Memory B cell (primary cell): ENCODE results near the gene NRBF2.
A peak's percentile ranks its signal among the peaks of the same experiment; 100 is the strongest.
"Not testable (repeated sequence)": the region's sequence is repeated elsewhere in the genome, so short reads cannot be mapped to it uniquely, and the experiment has no call there.

Experiments
- ATAC-seq: fragments of 150-1000 bp; cut with Tn5 transposase; 2 replicates; pipeline ENCODE4 v1.10.0; 2021; ENCODE audit warnings: low read depth, mild to moderate bottlenecking, moderate library complexity
- DNase-seq, 2 donors: peaks; one replicate each; pipeline ENCODE4 v3.0.0; 2022; ENCODE audit warnings: low spot score in 2 of 2
- H3K27ac Mint-ChIP-seq: one replicate; pipeline ENCODE4 v1.8.0; 2022; ENCODE audit warnings: mild to moderate bottlenecking, moderate library complexity, mixed read lengths
- H3K27me3 Mint-ChIP-seq: one replicate; pipeline ENCODE4 v1.8.0; 2022; ENCODE audit warnings: mixed read lengths
- H3K36me3 Mint-ChIP-seq: one replicate; pipeline ENCODE4 v1.8.0; 2022; ENCODE audit warnings: mild to moderate bottlenecking, mixed read lengths
- H3K4me1 Mint-ChIP-seq: one replicate; pipeline ENCODE4 v1.8.0; 2022; ENCODE audit warnings: mixed read lengths
- H3K4me3 Mint-ChIP-seq: one replicate; pipeline ENCODE4 v1.8.0; 2022; ENCODE audit warnings: mild to moderate bottlenecking, moderate library complexity, mixed read lengths
- H3K9me3 Mint-ChIP-seq: one replicate; pipeline ENCODE4 v1.8.0; 2022; ENCODE audit warnings: mixed read lengths

The NRBF2 gene

DNA sequence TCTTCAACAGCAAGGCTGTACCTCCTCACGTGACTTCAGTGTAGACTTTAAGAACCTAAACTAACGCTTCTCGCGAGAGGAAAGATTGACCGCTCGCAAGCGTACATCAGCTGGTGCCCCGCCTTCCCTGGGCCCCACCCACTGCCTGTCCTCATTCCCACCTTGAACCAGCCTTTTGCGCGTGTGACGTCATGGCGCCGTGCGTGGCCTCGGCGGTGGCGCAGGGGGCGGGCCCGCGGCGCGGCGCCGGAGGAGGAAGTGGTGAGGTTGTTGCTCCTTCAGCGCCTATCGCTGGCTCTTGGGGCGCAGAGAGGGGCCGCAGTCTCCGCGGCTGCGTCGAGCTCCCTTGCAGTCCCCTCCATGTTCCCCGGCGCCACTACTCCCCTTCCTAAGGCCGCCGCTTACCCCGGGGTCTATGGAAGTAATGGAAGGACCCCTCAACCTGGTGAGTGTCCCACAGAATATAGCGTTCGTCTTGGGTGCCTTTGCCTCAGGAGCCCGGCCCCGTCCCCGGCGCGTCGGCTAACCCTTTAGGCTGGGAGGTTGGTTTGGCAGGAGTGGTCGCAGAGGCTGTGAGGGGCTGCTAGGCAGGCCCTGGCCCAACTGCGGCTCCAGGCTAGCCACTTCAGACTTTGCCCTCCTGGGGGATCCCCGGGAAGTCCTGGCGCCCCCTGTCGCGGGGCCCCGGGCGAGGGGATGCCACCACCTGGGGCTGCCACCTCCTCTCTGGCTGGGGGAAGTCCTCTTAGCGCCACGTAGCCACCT is at the start of gene NRBF2:
NRBF2 (plus strand) TSS at position 273 of the 765 bp plus-strand sequence; CDS start at position 416, 143 bp downstream.
- Mint-ChIP-seq H3K27me3 (peaks cover 2% of the 10 kb centered on the region), H3K9me3 (peaks cover 13% of the 10 kb centered on the region), H3K27ac (peak within 1 kb of the TSS; percentile 96), H3K4me1 (peaks cover 15% of the 10 kb centered on the region), H3K36me3 (peaks cover 3% of the 10 kb centered on the region), H3K4me3 (peak within 1 kb of the TSS; percentile 94)
- ATAC-seq (peak; percentile 87), DNase-seq (peak; percentile 94 to 97)

DNA sequence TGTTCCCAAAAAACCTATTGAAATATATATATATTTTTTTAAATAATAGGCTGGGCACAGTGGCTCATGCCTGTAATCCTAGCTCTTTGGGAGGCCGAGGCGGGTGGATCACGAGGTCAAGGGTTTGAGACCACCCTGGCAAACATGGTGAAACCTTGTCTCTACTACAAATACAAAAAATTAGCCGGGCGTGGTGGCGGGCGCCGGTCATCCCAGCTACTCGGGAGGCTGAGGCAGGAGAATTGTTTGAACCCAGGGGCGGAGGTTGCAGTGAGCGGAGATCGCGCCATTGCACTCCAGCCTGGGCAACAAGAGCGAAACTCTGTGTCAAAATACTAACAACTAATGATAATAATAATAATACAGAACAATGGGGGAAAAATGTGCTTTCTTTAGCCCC is 49.7 kb upstream of the NRBF2 start:
- not testable (repeated sequence) for H3K27ac Mint-ChIP-seq, H3K36me3 Mint-ChIP-seq, H3K9me3 Mint-ChIP-seq, H3K27me3 Mint-ChIP-seq, H3K4me3 Mint-ChIP-seq, H3K4me1 Mint-ChIP-seq, DNase-seq, ATAC-seq

DNA sequence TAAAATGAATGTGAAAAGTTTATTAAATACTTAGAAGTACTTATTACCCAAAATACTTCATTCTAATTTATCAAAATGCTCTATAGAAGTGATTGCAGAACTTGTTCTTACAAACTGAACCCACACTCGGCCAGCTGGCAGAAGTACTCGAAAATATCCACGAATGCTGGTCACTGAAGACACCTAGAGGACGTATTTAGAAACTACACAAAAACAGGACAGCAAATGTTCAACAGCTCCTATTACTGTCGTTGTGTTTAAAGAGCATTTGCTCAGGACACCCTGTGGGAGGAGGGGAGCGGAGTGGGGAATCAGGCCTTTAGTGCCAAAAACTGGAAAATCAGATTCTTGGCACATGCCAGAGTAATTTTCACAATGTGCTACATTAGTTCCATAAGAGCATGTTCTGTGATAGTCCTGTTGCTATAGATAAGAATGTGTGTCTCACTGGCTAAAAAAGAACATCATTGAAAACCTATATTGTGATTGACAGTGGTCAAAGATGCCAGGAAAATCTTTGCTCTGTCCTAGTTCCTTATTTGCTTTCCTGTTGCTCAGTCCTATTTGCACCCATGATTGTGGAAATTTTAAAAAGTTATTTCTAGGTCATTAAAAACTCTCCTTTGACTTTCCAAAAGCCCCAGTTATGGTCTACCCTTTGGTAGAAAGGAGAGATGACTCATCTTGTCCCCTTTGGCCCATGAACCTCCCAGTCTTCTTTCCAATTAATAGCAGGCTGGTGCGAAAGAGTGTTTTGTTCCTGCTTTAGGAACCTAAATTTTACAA is 49.0 kb upstream of the NRBF2 start:
- Mint-ChIP-seq H3K27ac (no peak overlapping the region), H3K4me1 (no peaks in the 10 kb centered on the region), H3K27me3 (peaks cover 7% of the 10 kb centered on the region), H3K9me3 (no peaks in the 10 kb centered on the region), H3K4me3 (no peak overlapping the region), H3K36me3 (no peaks in the 10 kb centered on the region)
- peak; percentile 88 for ATAC-seq
- peak; percentile 12 to 52 for DNase-seq

DNA sequence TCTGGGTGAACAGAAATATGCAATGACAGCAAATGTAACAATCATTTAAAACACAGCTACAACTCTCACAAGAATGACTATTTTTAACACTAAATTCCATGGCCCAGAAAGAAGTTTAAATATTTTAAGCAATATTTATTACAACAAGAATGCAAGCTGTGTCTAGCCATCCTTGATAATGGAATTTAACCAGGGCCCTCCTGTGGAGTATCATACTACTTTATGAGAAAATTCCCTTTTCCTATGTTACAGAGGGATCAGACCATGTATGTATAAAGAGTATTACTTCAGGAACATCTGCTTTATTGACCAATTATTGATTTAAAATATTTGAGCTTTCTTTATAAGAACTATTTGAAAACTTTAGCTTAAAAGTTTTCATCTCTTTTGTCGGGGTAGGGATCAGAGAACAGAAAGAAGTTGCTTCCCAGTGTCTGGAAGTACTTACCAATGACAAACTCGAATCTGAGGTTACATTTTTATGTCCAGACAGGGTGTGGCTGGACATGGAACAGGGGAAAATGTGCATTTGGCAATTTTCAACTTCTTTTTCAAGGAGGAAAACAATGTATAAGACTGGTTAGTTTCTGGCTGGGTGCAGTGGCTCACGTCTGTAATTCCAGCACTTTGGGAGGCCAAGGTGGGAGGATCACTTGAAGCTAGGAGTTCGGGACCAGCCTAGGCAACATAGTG is 48.3 kb upstream of the NRBF2 start:
- Mint-ChIP-seq H3K27me3 (peaks cover 8% of the 10 kb centered on the region), H3K4me3 (no peak overlapping the region), H3K36me3 (no peaks in the 10 kb centered on the region), H3K27ac (no peak overlapping the region), H3K4me1 (no peaks in the 10 kb centered on the region), H3K9me3 (no peaks in the 10 kb centered on the region)
- ATAC-seq (no peak), DNase-seq (no peak)

DNA sequence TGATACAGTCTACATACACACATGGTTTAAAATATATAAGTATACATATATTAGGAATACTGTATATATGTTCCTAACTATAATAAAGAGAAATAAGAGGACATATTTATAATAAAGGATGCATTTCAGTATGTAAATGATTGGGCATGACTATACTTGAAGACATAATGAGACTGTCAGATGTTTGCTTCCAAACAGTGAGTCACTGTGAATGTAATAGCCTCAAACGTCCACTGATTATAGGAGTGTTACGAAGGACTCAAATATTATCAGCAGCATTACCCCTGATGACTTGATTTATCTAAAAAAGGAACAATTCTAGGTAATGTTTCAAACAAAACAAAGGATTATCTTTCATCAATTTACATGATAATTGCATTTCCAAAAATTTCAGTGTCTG is 39.9 kb upstream of the NRBF2 start:
- H3K27me3 Mint-ChIP-seq, result peaks cover 9% of the 10 kb centered on the region

DNA sequence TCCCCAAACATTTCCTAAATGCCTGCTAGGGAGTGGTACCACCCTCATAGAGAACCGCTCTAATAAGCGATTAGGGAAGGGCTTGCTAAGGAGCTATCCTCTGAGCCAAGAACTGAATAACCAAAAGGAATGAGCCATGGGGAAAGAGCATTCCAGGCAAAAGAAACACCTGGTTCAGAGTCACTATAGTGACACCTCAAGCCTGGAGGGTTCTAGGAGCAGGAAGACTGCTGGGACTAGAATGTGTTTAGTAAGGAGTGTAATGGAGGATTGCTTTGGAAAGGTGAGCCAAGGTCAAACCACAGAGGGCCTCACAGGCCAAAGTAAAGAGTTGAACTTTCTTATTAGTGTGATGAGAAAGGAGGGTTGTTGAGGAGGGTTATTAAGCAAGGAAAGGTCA is 38.7 kb upstream of the NRBF2 start:
- H3K4me1 Mint-ChIP-seq, result no peaks in the 10 kb centered on the region
- H3K27ac Mint-ChIP-seq, result no peak overlapping the region
- no peaks in the 10 kb centered on the region for H3K9me3 Mint-ChIP-seq
- no peak overlapping the region for H3K4me3 Mint-ChIP-seq
- peaks cover 6% of the 10 kb centered on the region for H3K27me3 Mint-ChIP-seq
- no peaks in the 10 kb centered on the region for H3K36me3 Mint-ChIP-seq
- no peak for DNase-seq
- ATAC-seq, result no peak

More for the DNA sequence above, 39.9 kb upstream of the NRBF2 start:
- Mint-ChIP-seq H3K9me3 (no peaks in the 10 kb centered on the region), H3K4me1 (no peaks in the 10 kb centered on the region), H3K36me3 (no peaks in the 10 kb centered on the region), H3K27ac (no peak overlapping the region), H3K4me3 (no peak overlapping the region)
- ATAC-seq (no peak), DNase-seq (no peak)

DNA sequence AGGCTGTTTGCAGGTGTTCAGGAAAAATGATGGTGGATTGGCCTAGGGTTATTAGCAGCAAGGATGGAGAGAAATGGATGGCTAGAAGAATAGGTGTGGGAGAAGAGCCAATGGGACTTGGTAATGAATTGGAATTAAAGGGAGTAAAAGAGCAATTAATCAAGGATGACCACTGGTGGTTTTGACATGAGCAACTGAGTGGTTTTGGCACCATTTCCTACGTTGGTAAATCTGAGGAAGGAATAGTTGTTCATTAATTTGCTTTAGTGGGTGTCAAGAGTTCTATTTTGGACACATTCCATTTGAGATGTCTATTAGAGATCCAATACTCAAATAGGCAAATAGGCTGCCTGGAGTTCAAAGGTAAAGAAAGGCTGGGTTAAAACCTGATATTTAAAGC is 38.2 kb upstream of the NRBF2 start:
- Mint-ChIP-seq H3K9me3 (no peaks in the 10 kb centered on the region), H3K27me3 (peaks cover 5% of the 10 kb centered on the region), H3K4me3 (no peak overlapping the region), H3K4me1 (no peaks in the 10 kb centered on the region), H3K36me3 (no peaks in the 10 kb centered on the region), H3K27ac (no peak overlapping the region)
- DNase-seq (no peak), ATAC-seq (no peak)

DNA sequence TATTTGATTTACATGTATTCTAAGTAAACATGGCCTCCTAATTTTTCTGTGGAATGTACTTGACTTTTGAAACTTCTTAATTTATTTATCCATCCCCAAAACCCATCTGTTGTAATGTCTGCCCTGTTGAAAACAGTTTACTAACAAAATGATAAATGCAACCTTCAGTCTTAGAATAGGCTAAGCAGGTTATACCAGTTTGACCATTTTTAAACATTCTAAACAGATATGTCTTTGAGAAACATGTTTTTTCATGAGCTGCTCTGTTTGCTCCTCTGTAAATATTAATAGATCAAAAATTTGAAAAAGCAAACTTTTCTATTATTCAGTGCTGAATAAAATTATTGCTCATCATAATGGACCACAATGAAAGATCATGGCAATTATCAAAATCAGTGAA is 33.4 kb upstream of the NRBF2 start:
- DNase-seq (no peak), ATAC-seq (no peak)
- peaks cover 11% of the 10 kb centered on the region for H3K27me3 Mint-ChIP-seq
- no peak overlapping the region for H3K27ac Mint-ChIP-seq
- no peak overlapping the region for H3K4me3 Mint-ChIP-seq
- H3K4me1 Mint-ChIP-seq, result peaks cover 3% of the 10 kb centered on the region
- no peaks in the 10 kb centered on the region for H3K9me3 Mint-ChIP-seq
- H3K36me3 Mint-ChIP-seq, result peaks cover 2% of the 10 kb centered on the region

DNA sequence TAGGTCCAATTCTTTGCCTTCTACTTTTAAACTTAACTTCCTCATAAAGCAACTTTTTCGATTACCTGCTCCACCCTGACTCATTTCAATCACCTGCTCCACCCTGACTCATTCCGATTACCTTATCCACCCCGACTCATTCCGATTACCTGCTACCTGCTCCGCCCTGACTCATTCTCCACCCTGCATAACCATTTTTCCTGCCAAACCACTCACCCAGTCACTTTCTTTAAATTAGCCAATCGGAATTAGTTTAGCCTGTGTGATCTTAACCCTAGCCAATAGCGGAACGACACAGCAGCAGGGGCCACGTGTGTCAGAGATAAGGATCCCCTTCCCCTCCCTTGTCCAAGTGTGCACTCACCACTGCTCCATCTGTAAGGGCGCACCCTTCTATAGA is 32.0 kb upstream of the NRBF2 start:
- H3K27me3 Mint-ChIP-seq, result peaks cover 12% of the 10 kb centered on the region
- not testable (repeated sequence) for H3K27ac Mint-ChIP-seq, H3K4me3 Mint-ChIP-seq, H3K36me3 Mint-ChIP-seq, H3K4me1 Mint-ChIP-seq, H3K9me3 Mint-ChIP-seq, ATAC-seq, DNase-seq

DNA sequence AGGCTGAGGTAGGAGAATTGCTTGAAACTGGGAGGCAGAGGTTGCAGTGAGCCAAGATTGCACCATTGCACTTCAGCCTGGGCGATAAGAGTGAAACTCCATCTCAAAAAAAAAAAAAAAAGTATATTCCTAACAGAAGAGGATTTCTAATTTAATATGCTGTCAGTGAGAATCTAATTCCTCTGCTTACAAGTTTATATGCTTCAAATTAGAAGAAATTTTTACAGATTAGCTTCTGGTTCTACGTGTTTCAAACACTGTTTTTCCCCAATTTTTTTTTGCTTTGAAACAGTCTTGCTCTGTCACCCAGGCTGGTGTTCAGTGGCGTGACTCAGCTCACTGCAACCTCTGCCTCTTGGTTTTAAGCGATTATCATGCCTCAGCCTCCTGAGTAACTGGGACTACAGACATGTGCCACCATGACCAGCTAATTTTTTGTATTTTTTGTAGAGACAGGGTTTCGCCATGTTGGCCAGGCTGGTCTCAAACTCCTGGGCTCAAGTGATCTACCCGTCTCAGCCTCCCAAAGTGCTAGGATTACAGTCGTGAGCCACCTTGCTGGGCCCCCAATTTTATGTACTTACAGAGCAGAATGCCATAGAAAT is 30.7 kb upstream of the NRBF2 start:
- not testable (repeated sequence) for H3K36me3 Mint-ChIP-seq, ATAC-seq, H3K9me3 Mint-ChIP-seq, H3K4me3 Mint-ChIP-seq, H3K27ac Mint-ChIP-seq, H3K4me1 Mint-ChIP-seq, DNase-seq
- peaks cover 13% of the 10 kb centered on the region for H3K27me3 Mint-ChIP-seq

DNA sequence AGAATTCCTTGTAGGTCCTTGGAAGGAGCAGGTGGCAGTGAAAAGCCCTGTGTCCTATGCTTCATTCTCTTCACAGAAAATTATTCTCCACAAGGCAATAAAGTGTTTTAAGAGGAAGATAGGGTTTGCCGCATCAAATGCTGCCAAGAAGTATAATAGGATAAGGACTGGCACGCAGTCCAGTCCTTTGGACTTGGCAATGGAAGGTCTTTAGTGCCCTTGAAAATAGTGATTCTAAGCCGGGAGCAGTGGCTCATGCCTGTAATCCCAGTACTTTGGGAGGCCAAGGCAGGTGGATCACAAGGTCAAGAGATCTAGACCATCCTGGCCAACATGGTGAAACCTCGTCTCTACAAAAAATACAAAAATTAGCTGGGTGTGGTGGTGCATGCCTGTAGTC is 29.9 kb upstream of the NRBF2 start:
- not testable (repeated sequence) for H3K27ac Mint-ChIP-seq, H3K9me3 Mint-ChIP-seq, H3K4me1 Mint-ChIP-seq, H3K4me3 Mint-ChIP-seq, DNase-seq, ATAC-seq, H3K36me3 Mint-ChIP-seq
- peaks cover 13% of the 10 kb centered on the region for H3K27me3 Mint-ChIP-seq

DNA sequence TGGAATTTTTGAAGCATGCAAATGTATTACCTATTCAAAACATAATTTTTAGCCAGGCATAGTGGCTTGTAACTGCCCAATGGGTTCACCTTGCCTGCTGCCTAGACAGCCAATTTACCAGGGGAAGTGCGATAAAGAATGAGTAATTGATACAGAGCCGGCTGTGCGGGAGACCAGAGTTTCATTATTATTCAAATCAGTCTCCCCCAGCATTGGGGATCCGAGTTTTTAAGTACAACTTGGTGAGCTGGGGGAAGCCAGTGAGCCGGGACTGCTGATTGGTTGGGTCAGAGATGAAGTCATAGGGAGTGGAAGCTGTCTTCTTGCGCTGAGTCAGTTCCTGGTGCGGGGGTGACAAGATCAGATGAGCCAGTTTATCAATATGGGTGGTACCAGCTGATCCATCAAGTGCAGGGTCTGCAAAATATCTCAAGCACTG is 29.1 kb upstream of the NRBF2 start:
- DNase-seq, result no peak
- Mint-ChIP-seq H3K9me3 (no peaks in the 10 kb centered on the region), H3K4me1 (peaks cover 3% of the 10 kb centered on the region), H3K4me3 (no peak overlapping the region), H3K36me3 (peaks cover 2% of the 10 kb centered on the region), H3K27me3 (peaks cover 17% of the 10 kb centered on the region), H3K27ac (no peak overlapping the region)
- ATAC-seq, result no peak

DNA sequence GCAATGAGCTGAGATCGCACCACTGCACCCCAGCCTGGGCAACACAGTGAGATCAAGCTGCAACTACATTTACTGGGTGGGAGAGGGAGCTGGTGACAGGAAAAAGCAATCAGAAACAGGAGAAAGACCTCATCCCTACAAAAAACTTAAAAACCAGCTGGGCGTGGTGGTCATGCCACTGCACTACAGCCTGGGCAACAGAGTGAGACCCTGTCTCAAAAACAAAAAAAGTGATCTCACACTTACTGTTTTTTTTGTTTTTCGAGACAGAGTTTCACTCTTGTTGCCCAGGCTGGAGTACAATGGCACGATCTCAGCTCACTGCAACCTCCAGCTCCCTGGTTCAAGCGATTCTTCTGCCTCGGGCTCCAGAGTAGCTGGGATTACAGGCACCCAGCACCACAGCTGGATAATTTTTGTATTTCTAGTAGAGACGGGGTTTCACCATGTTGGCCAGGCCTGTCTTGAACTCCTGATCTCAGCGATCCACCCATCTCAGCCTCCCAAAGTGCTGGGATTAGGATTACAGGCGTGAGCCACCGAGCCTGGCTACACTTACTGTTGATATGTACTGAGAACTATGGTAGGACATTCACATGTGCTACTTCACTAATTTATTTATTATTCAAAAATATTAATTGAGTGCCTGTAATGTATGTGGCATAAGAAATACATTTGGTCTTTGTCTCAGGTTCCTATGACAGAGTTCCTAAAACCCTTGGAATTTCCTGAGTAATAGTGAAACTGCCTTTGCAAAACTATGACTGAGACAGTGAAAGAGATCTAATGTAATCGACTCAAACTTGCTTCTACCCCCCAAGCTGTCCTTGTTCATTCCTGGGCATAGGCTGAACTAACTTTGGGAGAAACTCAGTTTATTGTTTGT is 27.7 kb upstream of the NRBF2 start:
- Mint-ChIP-seq H3K27ac (no peak overlapping the region), H3K27me3 (peaks cover 20% of the 10 kb centered on the region), H3K4me3 (no peak overlapping the region), H3K36me3 (peaks cover 2% of the 10 kb centered on the region), H3K9me3 (no peaks in the 10 kb centered on the region), H3K4me1 (peaks cover 3% of the 10 kb centered on the region)
- no peak for ATAC-seq
- DNase-seq, result no peak
